ENCODE results near the gene SORCS3.

SORCS3 gene

DNA sequence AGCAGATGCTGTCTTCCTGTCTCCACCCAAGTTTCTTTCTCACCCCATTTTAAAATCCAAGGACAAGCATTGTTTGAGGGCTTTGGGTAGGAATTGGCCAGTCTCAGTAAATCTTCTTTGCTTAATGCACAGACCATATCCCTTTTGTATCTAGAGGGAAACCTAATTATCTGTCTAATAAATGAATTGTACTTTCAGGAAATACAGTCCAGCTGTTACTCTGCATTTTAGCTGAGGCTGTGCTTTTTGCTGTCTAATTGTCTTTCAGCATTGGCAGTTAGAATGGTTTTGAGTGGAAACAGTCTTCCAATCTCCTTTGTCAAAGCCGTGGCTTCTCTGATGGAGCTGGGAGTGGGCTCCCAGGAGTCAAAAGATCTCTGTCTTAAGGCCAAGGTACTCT is 388.2 kb downstream of the SORCS3 start:
- DNase-seq: no peak

DNA sequence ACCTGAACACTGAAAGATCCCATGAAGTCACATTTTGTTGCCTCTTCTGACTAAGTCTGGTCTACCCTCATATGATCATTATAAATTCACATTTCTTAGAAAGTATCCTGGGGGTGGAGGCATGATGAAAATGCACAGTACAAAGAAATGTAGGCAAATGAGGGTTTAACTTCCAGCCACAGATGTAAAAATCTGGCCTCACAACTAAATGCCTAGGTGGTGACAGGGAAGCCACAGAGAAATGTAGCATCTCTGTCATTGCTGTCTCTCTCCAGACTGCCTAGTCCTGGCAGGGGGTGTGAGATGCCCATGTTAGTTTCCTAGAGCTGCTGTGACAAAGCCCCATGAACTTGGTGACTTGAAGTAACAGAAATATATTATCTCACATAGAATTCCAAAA is 395.9 kb downstream of the SORCS3 start:
- no peak for DNase-seq

DNA sequence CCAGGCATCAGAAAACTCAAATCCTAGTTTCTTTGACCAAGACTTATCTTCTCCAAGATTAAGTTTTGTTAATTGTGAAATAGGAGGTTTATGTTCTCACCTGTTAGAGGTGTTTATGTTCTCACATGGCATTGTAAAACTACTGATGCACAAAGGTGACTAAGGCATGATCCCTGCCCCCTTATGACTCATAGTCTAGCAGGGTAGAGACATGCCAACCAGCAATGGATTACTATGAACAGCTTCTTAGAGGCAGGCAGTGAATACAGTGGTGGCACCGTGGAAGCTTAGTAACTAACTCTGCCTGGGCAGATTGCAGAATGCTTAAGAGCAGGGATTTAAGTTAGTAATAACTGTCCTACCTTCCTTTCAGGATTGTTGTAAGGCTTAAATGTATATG is 400.9 kb downstream of the SORCS3 start:
- DNase-seq: no peak

DNA sequence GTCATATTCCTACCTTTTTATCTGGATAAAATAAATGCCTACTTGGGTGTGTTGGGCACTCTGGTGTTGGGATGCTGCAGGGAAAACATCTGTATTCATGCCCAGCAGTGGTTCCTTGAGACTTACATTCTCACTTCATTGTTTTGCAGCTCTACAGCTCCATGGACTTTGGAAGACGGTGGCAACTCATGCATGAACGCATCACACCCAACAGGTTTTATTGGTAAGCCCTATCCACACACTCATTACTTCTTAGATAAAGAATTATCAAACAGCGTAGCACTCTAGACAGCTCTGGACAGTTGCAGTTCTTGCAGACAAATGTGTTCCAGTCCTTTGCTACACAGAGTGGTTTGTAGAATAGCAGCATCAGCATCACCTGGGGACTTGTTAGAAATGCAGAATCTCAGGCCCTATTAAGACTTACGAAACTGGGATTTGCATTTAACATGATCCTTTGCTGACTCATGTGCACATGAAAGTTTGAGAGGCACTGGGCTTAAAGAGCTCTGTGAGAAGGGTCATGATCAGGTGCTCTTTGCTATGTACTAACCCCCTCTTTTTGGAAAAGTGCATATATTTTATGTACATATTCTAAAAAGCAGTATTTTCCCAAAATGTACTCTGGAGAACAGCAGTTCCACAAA is 401.9 kb downstream of the SORCS3 start:
- DNase-seq: no peak

DNA sequence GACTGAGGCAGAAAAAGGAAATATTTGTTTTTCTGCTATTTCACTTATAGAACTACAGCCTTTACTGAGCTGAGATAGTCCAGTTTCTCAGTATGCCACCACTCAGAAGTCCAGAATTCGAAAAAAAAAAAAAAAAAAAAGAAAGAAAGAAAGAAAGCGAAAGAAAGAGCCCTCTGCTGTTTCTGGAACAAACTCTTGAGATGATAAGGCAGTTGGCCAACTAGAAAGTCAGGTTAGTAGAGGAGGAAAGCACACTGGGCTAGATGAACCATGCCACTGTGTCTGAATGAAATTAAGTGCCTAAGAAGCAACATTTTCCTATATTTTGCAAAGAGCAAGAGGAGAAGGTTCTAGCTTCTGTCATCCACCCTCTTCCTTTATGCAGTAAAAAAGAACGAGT is 403.8 kb downstream of the SORCS3 start:
- no peak for DNase-seq

DNA sequence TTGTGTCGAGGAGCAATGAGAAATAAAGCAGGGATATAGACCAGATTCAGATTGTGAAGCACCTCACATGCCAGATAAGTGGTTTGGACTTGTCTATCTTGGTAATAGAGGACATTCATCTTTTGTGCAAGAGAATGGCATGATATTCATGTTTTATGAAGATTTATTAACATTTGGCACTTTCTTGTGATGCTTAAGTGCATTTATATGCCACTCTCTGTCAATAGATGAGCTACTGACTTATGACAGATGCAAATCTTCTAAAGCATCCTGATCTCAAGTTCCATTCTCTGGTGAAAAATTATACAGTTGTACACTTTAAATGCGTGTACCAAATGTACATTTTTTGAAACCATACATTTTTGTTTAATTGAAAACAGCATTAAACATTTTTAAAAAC is 415.3 kb downstream of the SORCS3 start:
- DNase-seq: no peak

DNA sequence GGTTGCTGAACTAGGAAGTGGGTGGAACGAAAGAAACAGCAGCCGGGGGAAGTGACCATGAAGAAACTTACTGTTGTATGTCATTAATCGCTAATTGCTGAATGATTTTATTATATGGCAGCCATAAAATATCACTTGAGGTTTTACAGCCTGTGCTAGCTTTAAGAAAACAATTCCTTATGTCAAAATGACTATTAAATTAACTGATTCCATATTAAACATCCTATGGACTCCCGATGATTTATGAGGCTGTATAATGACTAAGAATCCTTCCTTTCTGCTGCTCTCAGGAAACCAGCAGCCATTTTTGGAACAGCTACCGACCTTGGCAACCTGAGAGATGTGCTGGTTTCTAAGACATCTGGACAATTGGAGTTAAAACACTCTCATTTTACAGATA is 421.9 kb downstream of the SORCS3 start:
- DNase-seq: no peak

DNA sequence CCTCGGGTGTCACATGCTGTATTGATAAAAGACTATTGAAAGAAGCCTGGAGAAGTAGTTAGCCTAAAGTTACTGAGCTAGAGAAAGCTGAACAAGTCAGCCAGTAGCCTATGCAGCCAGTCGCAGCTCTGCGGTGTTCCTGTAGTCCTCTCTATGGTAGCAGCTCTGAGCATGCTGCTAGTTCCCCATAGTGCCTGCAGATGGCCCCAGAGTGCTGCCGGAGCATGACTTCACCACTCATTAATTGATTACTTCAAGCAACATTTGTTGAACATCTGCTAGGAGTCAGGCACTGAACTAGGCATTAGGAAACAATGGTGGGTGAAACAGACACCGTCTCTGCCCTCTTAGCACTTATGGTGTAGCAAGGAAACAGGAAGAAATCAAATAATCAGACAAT is 422.7 kb downstream of the SORCS3 start:
- DNase-seq: no peak

DNA sequence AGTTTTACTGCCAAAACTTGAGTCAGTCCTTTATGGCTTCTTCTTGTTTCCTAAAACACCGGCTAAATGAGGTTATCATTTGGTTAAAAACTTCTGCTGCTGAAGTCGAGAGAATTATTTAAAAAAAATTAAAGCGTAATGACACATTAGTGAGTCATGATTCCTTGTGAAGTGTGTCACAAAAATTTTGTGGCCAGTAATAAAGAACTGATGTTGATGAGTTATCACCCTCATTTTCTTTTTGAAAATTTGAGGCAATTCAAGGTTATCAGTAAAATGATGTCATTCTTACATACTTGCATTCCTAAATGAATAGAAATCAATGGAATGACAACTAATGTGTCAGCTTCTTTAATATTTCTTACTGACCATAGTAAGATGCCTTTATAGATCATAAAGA is 427.4 kb downstream of the SORCS3 start:
- no peak for DNase-seq

DNA sequence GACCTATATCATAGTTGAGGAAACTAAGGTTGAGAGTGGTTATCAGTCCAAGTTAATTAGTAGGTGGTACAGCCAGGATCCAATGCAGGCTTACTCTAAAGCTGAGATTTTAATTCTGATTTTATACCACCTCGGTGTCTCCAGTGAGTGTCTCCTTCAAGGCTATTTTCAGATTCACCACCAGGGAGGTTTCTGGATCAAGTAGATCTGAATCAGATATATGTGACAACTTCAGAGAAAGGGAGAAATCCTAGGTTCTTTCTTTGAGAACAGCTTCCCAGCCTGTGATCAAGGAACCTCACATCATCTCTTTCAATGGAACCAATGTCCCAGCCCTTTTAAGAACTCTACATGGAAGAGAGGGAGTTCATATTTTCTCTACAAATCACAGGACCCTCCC is 429.2 kb downstream of the SORCS3 start:
- no peak for DNase-seq

DNA sequence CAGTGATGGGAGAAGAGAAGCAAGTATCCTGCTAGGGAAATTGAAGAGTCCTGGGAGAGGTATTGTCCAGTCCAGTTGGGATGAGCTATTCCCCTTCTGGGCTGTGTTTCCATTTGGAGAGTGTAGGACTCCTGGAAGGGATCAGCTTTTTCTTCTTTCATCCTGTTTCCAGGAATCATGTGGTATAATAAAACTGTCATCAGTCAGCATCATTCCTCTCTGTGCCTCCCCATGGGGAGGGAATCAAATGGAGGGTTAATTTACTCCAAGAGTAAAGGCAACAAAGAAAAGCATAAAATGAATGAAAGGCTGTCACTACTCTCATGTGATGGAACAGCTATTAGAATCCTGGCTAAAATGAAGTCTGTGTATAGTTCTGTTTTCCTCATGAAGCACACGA is 429.9 kb downstream of the SORCS3 start:
- DNase-seq: no peak

DNA sequence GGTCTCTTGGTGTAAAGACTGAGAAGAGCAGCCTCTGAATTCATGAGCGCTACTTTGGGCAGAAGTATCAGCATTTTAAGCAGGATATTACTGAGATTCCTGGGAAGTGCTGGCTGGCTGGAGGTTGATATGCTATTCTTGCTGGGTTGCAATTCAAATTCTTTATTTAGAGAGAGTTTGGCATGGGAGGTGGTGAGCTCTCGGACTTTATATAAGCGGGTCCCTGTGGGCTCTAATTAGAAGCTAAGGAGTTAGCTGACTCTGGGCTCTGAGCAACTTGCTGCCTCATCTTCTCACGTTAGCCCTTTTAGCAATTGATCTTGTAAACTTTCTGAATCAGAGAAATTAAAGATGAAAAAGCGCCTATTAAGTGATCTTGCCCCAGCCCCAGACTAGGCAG is 430.9 kb downstream of the SORCS3 start:
- no peak for DNase-seq

DNA sequence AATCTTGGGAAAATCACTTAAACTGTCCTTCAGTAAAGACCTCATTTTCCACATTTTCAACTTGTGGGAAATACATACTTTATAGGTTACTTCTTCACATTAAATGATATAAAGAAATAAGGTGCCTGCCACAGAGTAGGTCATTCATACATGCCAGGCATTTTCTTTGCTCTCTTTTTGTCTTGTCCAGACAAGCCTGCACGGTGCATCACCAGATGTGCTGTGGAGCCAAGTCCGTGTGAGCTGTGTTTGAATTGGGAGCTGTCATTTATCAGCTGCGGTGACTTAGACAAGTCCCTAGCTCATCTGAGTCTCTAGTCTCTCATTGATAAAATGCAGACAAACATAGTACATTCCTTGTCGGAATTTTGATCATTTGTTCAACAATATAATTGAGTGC is 432.9 kb downstream of the SORCS3 start:
- no peak for DNase-seq

DNA sequence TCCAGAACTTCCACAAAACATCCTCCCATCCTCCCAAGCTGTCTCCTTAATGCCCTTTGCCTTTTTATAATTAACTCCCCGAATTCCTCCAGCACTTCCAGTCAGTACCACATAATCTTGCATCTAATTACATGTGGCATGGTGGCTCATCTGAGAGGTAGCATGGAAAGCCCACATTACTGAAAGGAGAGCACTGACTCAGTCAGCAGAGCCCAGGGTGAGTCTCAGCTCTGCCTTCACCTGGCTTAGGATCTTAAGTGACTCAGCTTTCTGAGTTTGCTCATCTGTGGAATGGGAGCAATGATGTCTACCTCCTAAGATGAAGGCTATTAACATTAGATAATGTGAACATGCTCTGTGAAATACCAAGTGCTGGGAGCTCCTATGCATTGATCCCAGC is 433.9 kb downstream of the SORCS3 start:
- DNase-seq: no peak

DNA sequence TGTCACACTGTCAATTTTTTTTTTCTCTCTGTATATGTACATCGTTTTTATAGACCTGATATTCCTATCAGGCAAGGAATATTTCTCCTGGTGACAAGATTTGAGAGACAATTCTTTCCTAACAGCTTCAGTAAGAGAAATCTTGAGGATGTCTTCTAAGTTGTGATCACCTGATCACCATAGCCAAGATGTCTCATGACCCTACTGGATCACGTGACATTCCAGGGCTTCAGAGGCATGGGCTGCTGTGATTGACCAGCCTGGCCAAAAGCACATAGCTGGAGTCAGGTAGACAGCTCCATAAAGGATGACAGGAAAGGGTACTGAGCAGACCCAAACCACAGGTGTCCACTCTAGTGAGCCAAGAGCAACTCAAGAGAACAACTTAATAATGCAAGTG is 444.9 kb downstream of the SORCS3 start:
- no peak for DNase-seq

DNA sequence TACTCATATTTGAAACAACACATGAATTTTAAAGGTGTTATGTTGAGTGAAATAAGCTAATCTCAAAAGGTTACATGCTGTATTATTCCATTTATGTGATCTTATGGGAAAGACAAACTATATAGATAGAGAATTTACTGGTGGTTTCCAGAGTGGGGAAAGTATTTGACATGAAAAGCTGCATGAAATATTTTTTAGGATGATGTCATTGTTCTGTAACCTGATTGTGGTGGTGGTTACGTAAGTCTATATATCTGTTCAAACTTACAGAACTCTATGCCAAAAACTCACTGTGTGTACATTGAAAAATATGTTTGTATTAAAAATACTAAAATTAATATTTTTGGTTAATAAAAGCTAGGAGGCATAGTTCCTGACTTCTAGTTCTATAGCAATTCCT is 453.0 kb downstream of the SORCS3 start:
- no peak for DNase-seq

DNA sequence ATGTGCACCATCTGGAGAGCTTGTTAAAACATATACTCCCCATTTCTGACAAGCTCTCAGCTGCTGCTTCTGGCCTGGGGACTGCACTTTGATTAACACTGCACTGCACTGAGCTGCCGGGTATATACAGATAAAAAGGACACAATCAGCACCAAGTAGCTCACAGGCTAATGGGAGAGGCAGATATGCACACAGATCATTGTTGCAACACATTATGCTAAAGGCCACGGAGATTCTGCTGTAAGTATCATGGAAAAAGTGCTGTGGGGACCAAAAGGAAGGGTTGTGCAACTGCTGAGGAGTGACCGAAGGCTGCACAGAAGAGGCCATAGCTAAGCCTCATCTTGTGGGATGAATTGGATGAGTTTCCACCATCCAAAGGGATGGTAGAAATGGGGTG is 455.2 kb downstream of the SORCS3 start:
- DNase-seq: no peak

DNA sequence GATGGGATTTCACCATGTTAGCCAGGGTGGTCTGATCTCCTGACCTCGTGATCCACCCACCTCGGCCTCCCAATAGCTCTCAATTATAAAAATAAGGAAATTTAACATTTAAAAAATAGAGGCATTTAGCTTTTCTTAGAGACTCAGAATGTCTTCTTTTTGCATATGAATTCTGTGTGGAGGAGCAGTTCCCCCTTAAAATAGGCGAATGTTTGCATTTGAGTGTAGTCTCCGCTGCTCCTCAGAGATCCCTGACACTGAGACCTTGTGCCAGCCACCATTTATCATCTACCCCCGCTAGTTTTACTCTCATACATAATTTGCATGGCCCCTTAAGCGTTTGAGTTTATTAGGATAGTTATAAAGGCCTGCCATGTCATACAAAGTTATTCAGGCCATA is 461.9 kb downstream of the SORCS3 start:
- no peak for DNase-seq

DNA sequence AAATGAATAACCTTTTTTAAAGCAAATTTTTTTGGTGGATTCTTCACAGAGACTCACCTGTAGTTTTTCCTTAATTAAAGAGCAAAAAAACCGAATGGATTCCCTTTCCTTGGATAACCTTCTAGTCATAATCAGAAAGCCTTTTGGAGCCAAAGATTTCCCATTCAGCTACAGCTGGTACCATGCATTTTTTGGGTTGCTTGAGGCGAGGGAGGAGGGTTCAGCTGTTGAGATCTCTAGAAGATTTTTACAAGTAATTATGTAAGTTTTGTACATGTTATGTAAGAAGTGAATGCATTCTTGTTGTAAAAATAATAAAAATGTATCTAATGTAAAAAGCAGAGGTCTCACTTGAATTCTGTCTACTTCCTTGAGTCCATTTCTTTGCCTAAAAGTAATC is 463.2 kb downstream of the SORCS3 start:
- DNase-seq: no peak

DNA sequence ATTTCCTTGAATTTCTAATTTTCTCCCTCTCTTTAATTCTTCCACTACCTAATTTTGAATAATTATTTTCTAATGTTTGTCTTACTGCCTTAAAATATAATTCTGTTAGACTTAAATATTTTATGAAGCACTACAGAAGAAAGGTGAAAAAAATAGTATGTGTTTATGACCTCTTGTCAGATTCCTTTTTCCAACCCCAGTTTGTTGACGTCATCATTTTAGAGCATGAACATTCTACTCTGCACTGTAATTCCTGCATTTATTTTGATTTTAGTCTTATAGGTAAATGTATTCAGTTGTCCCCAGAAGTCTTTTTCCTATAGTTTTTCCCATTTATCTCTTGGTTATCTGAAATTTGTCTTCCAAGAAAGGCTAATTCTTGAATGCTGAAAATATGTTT is 468.1 kb downstream of the SORCS3 start:
- no peak for DNase-seq

DNA sequence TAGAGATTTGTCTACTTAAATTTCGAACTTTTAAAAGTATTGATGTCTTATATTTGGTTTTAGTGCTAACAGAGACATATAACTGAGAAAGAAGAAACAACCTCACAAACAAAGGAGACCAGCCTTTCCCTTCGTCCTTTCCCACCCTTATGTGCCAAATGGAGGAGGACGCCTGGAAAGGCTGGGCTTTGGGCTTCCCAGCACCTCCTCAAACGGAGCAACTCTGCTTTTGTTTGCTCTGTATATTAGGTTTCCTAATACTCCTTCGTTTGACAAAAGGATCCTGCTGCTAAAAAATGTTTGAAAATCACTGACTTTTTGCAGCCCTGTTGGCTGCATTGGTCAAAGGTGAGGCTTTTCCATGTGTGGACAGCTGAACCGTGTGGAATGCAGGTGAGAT is 471.8 kb downstream of the SORCS3 start:
- no peak for DNase-seq

DNA sequence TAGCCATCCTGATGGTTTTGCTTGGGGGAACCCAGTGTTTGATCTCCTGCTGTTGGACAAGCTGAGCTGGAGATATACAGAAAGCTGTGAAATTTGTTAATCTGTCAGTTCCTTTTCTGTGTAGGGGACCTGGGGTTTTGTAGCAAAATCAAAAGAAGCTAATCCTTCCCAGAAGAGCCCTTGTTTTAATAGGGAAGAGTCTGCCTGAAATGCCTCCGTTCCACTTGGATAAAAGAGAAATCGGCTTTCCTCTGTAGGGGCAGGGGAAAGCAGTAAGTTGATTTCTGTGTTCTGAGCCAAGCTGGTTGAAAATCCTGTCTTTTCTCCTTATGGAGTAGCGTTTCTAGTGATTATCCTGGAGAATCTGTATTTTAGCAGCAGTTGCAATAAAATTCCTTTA is 472.6 kb downstream of the SORCS3 start:
- no peak for DNase-seq

DNA sequence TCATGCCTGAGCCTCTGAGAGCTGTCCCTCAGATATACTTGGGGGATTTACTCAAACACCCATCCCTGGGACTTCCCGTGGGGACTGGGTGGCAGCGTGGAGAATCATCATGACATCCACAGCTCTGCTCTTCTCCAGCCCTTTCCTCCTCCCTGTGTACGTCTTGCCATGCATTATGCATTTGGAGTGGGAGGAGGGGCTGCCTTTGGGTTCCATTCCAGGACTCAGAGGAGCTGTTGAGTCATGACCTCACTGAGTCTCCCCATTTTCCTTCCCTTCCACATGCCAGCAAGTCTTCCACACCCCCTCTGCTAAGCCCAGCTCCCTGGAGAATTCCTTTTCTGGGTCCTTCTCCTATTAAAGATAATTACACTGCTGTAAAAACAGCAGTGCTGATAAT is 480.7 kb downstream of the SORCS3 start:
- DNase-seq: no peak

DNA sequence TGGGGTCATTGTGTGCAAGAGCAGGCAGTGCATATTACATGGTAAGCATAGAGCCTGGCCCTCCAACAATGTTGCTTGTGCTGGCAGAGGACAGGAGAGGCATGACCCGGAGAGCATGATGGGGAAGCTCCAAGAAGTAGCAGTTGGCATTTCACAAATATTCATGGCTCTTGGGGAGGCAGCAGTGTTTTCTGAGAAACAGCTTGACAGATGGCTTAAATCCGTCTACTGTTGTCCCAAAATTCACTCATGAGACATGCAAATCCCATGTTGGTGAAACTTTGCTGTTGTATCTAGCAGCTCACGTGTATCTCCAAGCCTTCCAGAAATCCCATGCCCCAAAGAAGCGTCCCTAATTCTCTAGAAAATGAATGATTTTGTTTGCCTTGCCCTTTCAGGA is 487.0 kb downstream of the SORCS3 start:
- DNase-seq: no peak

DNA sequence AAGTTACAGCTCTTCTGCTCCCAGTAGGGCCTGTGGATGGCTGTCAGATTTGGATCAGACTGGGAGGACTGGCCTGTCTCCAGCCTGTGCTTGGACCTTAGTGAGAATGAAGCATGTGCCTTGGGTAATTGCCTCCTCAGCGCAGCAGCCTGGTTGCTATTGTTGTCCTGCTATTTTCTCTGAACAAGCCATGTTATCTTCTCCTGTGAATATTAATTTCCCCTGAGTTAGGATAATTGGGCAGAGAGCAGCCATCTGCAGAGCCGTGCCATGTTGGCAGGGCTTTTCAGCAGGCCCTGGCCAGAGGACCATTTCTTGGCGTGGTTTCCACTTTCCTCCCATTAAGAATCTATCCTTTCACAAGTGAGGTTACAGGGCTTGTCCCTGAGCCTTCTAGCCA is 497.3 kb downstream of the SORCS3 start:
- no peak for DNase-seq

DNA sequence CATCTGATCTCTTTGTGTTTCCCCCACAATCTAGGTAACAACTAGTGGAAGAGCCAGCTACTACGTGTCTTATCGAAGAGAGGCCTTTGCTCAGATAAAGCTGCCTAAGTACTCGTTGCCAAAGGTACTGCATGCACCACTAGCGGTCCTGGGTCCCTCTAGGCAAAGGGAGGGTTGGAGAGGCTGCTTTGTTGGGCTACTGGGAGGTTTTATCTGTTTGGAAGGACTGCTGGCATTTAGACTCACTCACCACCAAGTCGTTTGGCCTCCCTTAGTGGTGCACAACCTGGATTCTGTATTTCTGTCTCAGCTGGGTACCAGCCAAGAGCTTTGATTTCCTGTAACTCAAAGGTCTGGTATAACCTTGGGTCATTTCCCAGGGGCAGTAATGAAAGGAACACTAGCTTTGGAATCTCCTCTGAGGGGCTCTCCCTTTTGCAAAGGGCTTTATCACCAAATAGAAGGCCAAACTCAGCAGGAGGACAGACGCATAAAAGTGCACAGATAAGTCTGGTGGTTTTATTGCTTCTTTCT is 498.3 kb downstream of the SORCS3 start:
- DNase-seq: no peak
